ENCODE results near the gene NINJ1.

The NINJ1 gene

GRCh38 chr9:93132287-93132927, 1.6 kb downstream of the NINJ1 start:
- DNase-seq (ENCODE audit: low spot score), result no peak

GRCh38 chr9:93131599-93132286, 2.3 kb downstream of the NINJ1 start:
- no peak for DNase-seq (ENCODE audit: low spot score)

GRCh38 chr9:93130861-93131481, 3.1 kb downstream of the NINJ1 start:
- no peak for DNase-seq (ENCODE audit: low spot score)

- DNase-seq (ENCODE audit: low spot score), result no peak
These were observed 4.2 kb downstream of the NINJ1 start for GRCh38 chr9:93129691-93130500.

GRCh38 chr9:93129286-93129685, 4.8 kb downstream of the NINJ1 start:
- no peak for DNase-seq (ENCODE audit: low spot score)

GRCh38 chr9:93128715-93129224, 5.3 kb downstream of the NINJ1 start:
- DNase-seq (ENCODE audit: low spot score), result no peak

- DNase-seq (ENCODE audit: low spot score), result no peak
These were observed 5.9 kb downstream of the NINJ1 start for GRCh38 chr9:93128011-93128714.

GRCh38 chr9:93127395-93127911, 6.6 kb downstream of the NINJ1 start:
- no peak for DNase-seq (ENCODE audit: low spot score)

- no peak for DNase-seq (ENCODE audit: low spot score)
These were observed 7.2 kb downstream of the NINJ1 start for GRCh38 chr9:93126825-93127368.

- DNase-seq (ENCODE audit: low spot score), result no peak
These were observed 7.8 kb downstream of the NINJ1 start for GRCh38 chr9:93126151-93126781.

GRCh38 chr9:93125331-93125894, 8.6 kb downstream of the NINJ1 start:
- no peak for DNase-seq (ENCODE audit: low spot score)

GRCh38 chr9:93124793-93125192, 9.3 kb downstream of the NINJ1 start:
- DNase-seq (ENCODE audit: low spot score), result no peak

GRCh38 chr9:93123561-93124283, 10.3 kb downstream of the NINJ1 start:
- DNase-seq (ENCODE audit: low spot score), result no peak

GRCh38 chr9:93122721-93123221, 11.3 kb downstream of the NINJ1 start:
- DNase-seq (ENCODE audit: low spot score), result no peak

GRCh38 chr9:93121316-93122241, 12.5 kb downstream of the NINJ1 start:
- DNase-seq (ENCODE audit: low spot score), result no peak

- DNase-seq (ENCODE audit: low spot score), result no peak
These were observed 13.2 kb downstream of the NINJ1 start for GRCh38 chr9:93120846-93121315.

GRCh38 chr9:93119953-93120845, 13.9 kb downstream of the NINJ1 start:
- peak; percentile 55 for DNase-seq (ENCODE audit: low spot score)
